HuH-7 (cell line): Measurements from ENCODE around the gene ZNF407.

Experiments used
- DNase-seq: peaks from one replicate; pipeline ENCODE4 v3.0.0; 2011; ENCODE audit warnings: low spot score

ZNF407 gene

DNA sequence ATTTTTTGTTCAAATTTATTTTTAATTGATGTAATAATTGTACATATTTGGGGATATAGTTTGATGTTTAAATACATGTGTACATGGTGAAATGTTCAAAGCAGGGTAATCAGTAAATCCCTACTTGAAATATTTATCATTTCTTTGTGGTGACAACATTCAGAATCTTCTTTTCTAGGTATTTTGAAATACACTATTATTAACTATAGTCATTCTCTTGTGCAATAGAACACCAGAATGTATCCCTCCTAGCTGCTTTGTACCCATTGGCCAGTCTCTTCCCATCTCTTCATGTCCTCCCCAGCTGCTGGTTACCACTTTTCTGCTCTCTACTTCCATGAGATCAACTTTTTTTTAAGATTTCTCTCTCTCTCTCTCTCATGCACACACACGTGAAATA lies 126.5 kb downstream of the ZNF407 start:
- no peak for DNase-seq

GRCh38 chr18:74725690-74726089 lies 128.0 kb downstream of the ZNF407 start:
- no peak for DNase-seq

DNA sequence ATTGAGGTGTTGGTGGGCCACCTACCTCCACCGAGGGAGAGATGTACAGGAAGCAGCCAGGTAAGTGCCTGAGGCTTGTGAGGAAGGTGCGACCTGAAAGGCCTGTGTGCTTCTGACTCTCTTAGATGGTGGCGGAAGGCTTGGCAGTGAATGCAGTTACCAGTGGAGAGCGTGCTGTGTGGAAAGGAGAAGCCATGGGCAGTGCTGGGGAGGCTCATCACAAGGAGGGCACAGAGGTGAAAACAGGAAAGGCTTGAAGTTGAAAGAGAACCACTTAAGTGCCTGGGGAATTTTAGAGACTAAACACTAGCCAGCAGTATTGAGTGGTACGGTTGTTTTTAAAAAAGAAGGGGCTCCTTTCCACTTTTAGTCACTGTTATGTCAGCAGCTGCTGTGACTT lies 130.9 kb downstream of the ZNF407 start:
- DNase-seq, result no peak

DNA sequence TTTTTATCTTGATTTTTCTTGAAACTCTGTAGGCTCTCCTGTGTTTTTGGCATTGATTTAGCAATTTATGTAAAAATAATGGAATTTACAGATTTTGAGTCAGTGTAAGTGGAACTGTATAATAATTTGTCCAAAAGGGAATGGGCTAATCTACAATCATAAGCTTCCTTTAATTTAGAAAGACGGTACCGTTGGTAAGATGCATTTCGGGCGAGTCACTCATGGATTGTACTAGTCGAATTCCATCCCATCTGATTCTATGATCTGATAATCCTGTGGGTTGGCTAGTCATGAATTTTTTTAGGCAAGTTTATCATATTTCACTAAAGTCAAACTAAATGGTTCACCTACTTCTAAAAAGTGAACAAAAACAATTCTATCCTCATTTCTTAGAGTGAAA lies 133.4 kb downstream of the ZNF407 start:
- DNase-seq, result no peak

DNA sequence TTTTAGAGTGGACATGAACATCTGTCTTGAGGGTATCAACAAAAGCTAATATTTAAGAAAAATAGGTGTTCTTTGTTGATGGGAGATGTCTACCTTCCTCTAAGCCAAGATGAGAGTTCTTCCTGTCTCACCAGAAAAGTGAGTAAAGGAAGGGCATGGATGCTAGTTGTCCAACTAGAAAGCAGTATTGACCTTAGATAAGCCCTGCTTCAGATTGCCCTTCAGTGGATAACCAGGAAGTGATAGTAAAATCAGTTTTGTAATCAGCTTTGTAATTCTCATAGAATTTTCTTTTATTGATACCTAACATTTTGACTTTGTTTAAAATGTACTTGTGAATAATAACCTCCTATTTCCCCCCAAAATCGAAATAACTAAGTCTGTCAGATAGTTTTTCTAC lies 134.7 kb downstream of the ZNF407 start:
- DNase-seq, result no peak

DNA sequence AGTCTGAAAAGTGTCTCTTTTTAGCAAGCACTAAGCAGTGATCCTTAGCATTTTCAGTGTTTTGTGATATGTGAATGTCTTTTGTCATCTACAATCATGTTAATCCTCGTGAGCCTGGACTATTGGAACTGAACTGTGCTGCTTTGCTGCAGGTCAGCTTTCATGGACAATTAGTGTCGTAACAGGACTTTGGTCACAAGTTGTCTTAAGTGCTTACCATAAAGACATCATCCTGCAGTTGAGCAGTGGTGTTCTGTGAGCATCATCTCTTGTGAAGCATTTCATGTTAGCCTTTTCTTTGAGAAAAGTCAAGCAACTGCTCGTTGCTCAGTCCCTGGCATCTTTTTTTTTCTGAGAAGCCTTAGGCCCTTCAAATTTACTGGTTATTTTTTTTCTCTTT lies 135.9 kb downstream of the ZNF407 start:
- DNase-seq, result no peak

GRCh38 chr18:74734013-74734444 lies 136.4 kb downstream of the ZNF407 start:
- no peak for DNase-seq

DNA sequence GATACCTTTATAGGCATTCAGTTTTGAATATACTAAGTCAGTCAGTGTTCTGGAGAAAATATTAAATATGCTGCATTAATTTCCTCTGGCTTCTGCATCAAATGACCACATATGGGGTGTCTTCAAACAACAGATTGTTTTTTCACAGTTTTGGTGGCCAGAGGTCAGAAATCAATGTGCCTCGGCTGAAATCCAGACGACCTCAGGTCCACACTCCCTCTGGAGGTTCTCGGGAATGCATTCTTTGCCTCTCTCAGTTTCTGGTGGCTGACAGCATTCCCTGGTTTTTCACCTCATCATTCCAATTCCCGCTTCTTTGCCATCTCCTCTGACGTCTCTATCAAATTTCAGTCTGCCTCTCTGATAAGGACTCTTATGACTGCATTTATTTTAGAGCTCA lies 142.3 kb downstream of the ZNF407 start:
- DNase-seq, result no peak

- no peak for DNase-seq
Measured at GRCh38 chr18:74742573-74743243, 145.0 kb downstream of the ZNF407 start.

DNA sequence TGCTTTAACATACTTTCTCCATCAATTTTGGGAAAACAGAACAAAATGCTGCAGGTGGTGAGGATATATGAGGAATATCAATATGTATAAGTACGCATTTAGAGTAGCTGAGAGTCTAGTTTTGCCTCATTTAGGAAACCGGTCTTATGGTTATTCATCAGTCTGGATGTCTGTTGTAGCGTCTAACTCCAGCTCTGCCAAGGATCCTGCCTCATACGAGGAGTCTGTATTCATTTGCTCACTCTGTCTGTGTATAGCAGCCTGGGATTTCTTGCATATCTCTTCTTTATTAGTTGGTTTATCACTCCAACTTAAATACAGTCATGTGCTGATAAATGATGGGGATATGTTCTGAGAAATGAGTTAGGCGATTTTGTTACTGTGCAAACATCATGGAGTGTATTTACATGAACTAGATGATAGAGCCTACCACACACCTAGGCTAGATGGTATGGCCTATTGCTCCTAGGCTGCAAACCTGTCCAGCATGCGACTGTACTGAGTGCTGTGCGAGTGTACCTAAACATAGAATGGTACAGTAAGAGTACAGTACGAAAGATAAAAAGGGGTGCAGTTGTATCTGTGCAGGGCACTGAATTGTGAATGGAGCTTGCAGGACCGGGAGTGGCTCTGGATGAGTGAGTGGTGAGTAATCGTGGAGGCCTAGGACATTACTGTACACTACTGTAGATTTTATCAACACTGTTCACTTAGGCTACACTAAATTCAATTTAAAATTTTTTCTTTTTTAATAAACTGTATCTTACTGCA lies 148.1 kb downstream of the ZNF407 start:
- DNase-seq, result no peak

- DNase-seq, result no peak
Measured at GRCh38 chr18:74748809-74749208, 151.1 kb downstream of the ZNF407 start.

DNA sequence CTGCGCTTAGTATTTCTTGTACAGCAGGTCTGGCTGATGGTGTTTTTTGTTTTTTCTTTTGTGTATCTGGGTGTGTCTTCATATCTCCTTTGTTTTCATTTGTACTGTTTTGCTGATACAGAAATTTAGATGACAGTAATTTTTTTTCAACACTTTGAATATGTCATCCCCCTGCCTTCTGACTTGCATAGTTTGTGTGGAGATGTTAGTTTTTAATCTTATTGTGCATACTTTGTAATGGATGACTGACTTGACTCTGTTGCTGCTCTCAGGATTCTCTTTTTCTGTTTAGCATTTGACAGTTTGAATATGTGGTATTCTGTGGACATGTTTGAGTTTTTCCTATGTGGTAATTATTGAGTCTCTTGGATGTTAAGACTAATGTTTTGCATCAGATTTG lies 161.3 kb downstream of the ZNF407 start:
- DNase-seq, result no peak

DNA sequence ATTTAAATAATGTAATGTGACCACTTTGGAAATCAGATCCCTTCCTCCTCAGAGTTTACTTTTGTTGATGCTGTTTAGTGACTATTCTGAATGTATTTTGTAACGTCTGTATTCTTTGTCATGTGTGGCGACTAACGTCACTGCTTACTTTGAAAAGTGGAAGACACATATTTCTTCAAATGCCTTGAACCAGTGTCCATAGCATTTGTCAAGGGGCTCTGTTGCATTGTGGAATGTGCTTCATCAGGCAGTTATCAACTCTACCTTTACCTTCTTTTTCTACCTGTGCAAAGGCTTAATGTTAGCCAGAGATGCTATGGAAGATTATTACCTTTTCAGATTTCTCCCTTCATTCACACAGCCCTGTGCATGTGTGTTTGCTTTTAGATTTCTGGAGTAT lies 162.4 kb downstream of the ZNF407 start:
- DNase-seq, result no peak

DNA sequence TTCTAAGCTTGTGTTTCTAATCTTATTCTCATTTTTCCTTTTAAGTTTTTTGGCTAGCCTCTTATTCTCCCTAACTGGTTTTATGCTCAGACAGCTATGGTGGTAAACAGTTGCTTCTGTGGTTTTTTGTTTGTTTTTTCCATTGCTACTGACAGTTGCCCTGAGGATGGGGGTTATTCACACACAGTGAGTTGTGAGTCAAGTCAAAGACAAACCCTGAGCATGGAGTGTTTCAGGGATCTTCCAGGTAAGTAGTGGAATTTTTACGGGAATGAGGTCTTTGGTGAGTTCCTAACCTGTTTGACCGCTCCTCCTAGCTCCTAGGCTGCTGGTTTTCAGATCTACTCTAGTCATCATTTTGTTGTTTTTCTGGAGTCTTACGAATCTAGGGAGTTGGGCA lies 162.8 kb downstream of the ZNF407 start:
- DNase-seq, result no peak

GRCh38 chr18:74766251-74766650 lies 168.6 kb downstream of the ZNF407 start:
- DNase-seq, result no peak

DNA sequence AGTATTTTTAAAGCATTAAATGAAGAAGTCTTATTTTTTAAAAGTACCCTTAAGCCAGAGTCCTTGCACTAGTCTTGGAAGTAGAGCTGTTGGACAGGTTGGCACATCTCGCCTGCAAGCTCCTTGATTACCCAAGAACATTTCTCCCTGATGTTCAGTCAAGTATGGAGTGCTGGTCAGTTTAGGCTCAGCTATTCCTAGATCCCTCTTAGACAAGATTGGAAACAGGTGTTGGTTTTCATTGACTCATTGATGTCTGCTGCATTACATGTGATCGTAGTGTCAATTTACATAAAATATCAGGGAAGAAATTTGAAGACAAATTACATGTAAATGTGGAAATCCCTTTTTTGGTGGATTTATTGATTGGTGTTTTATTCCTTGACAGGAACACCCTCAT lies 170.4 kb downstream of the ZNF407 start:
- DNase-seq, result no peak

DNA sequence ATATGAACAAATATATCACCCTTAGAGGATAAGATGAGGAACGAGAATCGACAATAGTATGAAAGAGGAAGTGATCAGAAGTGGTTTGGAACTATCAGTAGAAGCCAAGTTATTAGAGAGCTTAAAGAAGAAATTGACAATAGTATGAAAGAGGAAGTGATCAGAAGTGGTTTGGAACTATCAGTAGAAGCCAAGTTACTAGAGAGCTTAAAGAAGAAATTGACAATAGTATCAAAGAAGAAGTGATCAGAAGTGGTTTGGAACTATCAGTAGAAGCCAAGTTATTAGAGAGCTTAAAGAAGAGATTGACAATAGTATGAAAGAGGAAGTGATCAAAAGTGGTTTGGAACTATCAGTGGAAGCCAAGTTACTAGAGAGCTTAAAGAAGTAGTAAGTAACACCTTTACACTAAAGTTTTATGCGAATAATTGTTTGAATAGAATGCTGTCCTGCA lies 175.5 kb downstream of the ZNF407 start:
- DNase-seq, result no peak

DNA sequence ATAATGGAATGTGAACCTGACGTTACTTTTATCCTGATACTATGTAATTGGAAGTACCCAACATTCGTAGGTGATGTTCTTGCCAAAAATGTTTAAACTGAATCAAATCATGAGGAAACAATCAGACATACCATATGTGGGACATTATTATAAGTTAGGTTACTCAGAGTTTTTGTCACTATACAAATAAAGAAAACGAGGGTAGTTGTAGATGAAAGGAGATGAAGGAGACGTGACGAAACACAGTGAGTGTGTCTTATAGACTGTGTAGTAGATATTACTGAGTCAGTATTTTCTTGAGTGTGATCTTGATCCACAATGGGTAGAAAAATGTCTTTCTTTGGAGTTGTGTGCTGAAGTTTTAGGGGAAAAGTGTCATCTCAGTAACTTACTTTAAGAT lies 176.8 kb downstream of the ZNF407 start:
- DNase-seq, result no peak

GRCh38 chr18:74775239-74775638 lies 177.6 kb downstream of the ZNF407 start:
- no peak for DNase-seq

- DNase-seq, result no peak
Measured at GRCh38 chr18:74778191-74778847, 180.6 kb downstream of the ZNF407 start.

DNA sequence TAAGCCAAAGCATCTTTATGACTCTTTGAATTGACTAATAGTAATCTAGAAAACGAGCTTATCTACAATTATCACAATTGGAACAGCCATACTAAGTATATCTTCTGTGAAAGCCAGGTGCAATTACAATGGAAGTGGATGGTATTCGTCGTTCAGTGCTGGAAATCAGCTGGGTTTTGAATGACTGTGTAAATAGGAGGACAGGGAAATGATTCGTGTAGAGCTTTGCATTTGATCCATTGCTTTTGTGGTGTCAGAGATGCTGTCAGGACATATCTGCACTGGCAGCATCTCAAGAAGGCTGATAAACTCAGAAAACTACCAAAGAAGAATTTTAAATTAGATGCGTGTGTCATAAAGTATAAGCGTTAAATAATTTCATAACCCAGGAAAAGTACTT lies 187.1 kb downstream of the ZNF407 start:
- DNase-seq, result no peak

- no peak for DNase-seq
Measured at GRCh38 chr18:74785632-74786031, 188.0 kb downstream of the ZNF407 start.

DNA sequence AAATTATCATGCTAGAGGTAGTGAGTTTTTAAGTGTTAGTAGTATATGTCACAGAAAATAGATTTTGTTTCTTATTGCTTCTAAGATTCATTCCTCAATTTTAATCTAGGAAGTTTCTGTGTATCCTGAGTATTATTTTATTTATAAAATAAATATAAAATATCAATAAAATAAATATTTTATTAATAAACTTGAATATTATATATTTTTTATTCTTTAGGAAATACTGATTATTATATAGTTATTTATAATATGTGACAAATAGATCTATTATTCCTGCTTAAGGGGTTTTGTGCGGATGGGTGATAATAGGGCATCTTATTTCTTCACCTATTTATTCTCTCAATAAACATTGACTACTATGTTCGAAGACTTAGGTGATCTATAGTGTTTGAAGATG lies 191.0 kb downstream of the ZNF407 start:
- DNase-seq, result no peak
